Gastrocnemius medialis (tissue), 4 donors: ENCODE measurements around the gene JUNB. TPM values are rescaled to one million over a fixed set of nuclear protein-coding genes. Genes with fewer than 3 reads are reported as not detected.

Experiments
- ATAC-seq, 2 donors: fragments of 150-250 bp; one replicate each; pipeline ENCODE4 v1.9.1; 2016
- DNase-seq, 2 donors: peaks; one replicate each; pipeline ENCODE4 v3.0.0-alpha.2; 2019
- H3K27ac ChIP-seq, 4 donors: fragments of 200-600 bp; sonication (generic); 1 replicate in 1 of 4; 2 replicates in 3 of 4; pipeline ENCODE4 v1.5.1; 2016 to 2018; ENCODE audit warnings: mild to moderate bottlenecking in 2 of 4, moderate library complexity in 1 of 4
- H3K27me3 ChIP-seq, 3 donors: fragments of 200-600 bp; sonication (generic) in 2 of 3; 1 replicate in 1 of 3; 2 replicates in 2 of 3; pipeline versions ENCODE4 v1.5.1 to v1.6.0; 2016 to 2019; ENCODE audit warnings: mild to moderate bottlenecking in 1 of 3, moderate library complexity in 1 of 3
- H3K36me3 ChIP-seq, 2 donors: fragments of 200-600 bp; sonication (generic) in 1 of 2; one replicate each; pipeline ENCODE4 v1.5.1; 2017 to 2018
- H3K4me1 ChIP-seq, 2 donors: fragments of 200-600 bp; sonication (generic) in 1 of 2; one replicate each; pipeline ENCODE4 v1.5.1; 2016 to 2017; ENCODE audit warnings: mild to moderate bottlenecking in 2 of 2
- H3K4me3 ChIP-seq, 4 donors: fragments of 200-600 bp; sonication (generic) in 3 of 4; 1 replicate in 1 of 4; 2 replicates in 3 of 4; pipeline ENCODE4 v1.5.1; 2016 to 2019; ENCODE audit warnings: mild to moderate bottlenecking in 2 of 4
- H3K9me3 ChIP-seq, 3 donors: fragments of 200-600 bp; sonication (generic) in 2 of 3; 1 replicate in 1 of 3; 2 replicates in 2 of 3; pipeline ENCODE4 v1.5.1; 2016 to 2019
- POLR2A ChIP-seq, 2 donors: fragments of 450-650 bp; IDR thresholded peaks; one replicate each; pipeline ENCODE4 v1.6.1; 2017; ENCODE audit warnings: antibody characterized with exemption in 2 of 2, mild to moderate bottlenecking in 2 of 2, moderate library complexity in 2 of 2
- in situ Hi-C, 4 donors: fragments of 200-750 bp; cut with MboI; loops; one replicate each; pipeline versions ENCODE4 v1.15.0 to v1.8.0; 2017; ENCODE audit warnings: low sequenced_read_pairs in 4 of 4
- intact Hi-C: fragments of 100-400 bp; cut with DNase I; formaldehyde crosslinking; loops from one replicate; pipeline ENCODE4 v1.15.1; 2023; ENCODE audit warnings: low total_unique reads
- total RNA-seq, 4 donors: library from RNA; depleted of rRNA; stranded (reverse); fragments of >200 nt; gene quantifications; one replicate each; pipeline versions ENCODE4 v1.1.0 to v1.2.3, GENCODE V29; 2016
- TF ChIP-seq, protein P1 (sequence below), 5 experiments: fragments of 450-650 bp in 3 of 5; fragments of 200-600 bp in 2 of 5; sonication (generic) in 2 of 5; IDR thresholded peaks in 4 of 5; conservative IDR thresholded peaks in 1 of 5; 1 replicate in 4 of 5; 2 replicates in 1 of 5; pipeline ENCODE4 v1.5.1; 2016 to 2019; ENCODE audit warnings: antibody characterized with exemption in 5 of 5, mild to moderate bottlenecking in 3 of 5, moderate library complexity in 3 of 5

The JUNB gene
- total RNA-seq, 4 donors from 2014 or later: 59.0 to 200 (median 128) TPM

GRCh38 chr19:12779162-12779993 is 11.9 kb upstream of the JUNB start:
- Histone ChIP-seq H3K9me3 (no peaks in the 10 kb centered on the region), H3K4me1 (peaks cover 35 to 56% of the 10 kb centered on the region in 2 donors), H3K27me3 (no peaks in the 10 kb centered on the region), H3K36me3 (no peaks in the 10 kb centered on the region), H3K27ac (peak overlapping the region; percentile 87 to 94 (median 92)), H3K4me3 (peak overlapping the region in 2 of 4 donors; percentile 58 to 65)
- peak in 1 of 2 donors; percentile 8 for TF ChIP-seq POLR2A (IDR thresholded peaks at IDR 0.05)
- TF ChIP-seq, protein P1, sequence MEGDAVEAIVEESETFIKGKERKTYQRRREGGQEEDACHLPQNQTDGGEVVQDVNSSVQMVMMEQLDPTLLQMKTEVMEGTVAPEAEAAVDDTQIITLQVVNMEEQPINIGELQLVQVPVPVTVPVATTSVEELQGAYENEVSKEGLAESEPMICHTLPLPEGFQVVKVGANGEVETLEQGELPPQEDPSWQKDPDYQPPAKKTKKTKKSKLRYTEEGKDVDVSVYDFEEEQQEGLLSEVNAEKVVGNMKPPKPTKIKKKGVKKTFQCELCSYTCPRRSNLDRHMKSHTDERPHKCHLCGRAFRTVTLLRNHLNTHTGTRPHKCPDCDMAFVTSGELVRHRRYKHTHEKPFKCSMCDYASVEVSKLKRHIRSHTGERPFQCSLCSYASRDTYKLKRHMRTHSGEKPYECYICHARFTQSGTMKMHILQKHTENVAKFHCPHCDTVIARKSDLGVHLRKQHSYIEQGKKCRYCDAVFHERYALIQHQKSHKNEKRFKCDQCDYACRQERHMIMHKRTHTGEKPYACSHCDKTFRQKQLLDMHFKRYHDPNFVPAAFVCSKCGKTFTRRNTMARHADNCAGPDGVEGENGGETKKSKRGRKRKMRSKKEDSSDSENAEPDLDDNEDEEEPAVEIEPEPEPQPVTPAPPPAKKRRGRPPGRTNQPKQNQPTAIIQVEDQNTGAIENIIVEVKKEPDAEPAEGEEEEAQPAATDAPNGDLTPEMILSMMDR (IDR thresholded peaks at IDR 0.05 in 4 of 5, conservative IDR thresholded peaks at IDR 0.05 in 1 of 5): no peak
- in situ Hi-C loops (no loop called here), intact Hi-C loops (loop anchor here (10.0 kb wide), 1 partner anchor 1785 kb away; no protein-coding TSS in a partner anchor)
- DNase-seq: peak in 1 of 2 donors; percentile 50
- no peak for ATAC-seq

DNA sequence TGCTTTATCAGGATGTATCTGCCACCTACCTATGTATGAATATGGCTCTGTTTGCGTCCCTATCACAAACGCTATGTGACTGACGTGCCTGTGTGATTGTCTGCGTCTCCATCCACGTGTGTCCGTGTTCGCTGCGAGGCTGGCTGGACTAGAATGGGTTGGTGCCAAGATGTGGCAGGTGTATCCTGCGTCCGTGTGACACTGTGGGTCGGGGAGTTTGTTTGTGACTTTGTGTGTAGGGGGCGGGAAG is 9.2 kb upstream of the JUNB start:
- DNase-seq (no peak), ATAC-seq (peak; percentile 11 to 33)
- intact Hi-C loops (no loop called here), in situ Hi-C loops (no loop called here)
- peaks cover 41 to 61% of the 10 kb centered on the region in 2 donors for H3K4me1 ChIP-seq
- TF ChIP-seq, protein P1 (IDR thresholded peaks at IDR 0.05 in 4 of 5, conservative IDR thresholded peaks at IDR 0.05 in 1 of 5): no peak
- TF ChIP-seq POLR2A (IDR thresholded peaks at IDR 0.05): peak in 1 of 2 donors; percentile 47
- H3K27me3 ChIP-seq: no peaks in the 10 kb centered on the region
- H3K4me3 ChIP-seq: peak overlapping the region; percentile 52 to 65 (median 56)
- no peaks in the 10 kb centered on the region for H3K9me3 ChIP-seq
- H3K36me3 ChIP-seq: no peaks in the 10 kb centered on the region
- H3K27ac ChIP-seq: peak overlapping the region; percentile 99 to 100 (median 100)

DNA sequence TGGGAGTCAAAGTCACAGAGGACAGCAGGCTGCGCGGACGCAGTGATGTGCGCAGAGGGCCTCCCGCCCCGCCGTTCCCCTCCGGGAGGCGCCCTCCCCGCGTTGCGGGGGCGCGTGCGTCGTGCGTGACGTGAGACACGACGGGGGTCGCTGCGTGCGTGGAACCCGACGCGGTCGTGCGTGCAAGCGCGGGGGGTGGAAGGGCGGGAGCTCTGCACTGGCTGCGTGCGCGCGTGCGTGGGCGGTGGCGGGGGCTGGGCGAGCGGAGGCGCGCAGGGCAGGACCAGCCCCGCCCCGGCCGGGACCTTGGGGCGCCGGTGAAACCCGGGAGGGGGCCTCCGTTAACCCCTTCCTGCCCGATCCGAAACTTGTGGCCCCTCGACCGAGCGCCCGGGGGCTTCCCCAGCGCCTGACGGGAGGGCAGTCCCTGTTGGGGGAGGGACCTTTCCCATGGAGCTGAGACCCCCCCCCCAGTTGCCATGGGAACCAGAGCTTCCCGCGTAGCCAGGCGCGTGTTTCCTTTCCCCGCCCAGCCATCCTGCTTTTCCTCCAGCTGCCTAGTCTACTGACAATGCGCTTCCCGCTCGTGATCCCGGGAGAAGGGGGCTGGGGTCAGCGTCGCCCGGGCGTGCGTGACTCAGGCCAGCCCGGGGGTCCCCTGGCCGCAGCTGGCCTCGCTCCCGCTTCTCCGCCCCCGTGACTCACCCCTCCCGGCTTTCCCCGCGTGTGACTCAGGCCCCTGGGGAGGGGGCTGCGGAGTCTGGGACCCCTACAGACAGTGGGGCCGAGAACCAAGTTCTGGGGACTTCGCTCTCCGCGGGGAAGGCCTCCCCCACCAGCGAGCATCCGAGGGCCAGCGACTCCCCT is 8.6 kb upstream of the JUNB start:
- Histone ChIP-seq H3K27ac (peak overlapping the region; percentile 99 to 100 (median 100)), H3K9me3 (no peaks in the 10 kb centered on the region), H3K4me3 (peak overlapping the region; percentile 52 to 65 (median 56)), H3K4me1 (peaks cover 37 to 61% of the 10 kb centered on the region in 2 donors), H3K27me3 (no peaks in the 10 kb centered on the region), H3K36me3 (no peaks in the 10 kb centered on the region)
- ATAC-seq: peak; percentile 16 to 34
- in situ Hi-C loops: no loop called here
- peak; percentile 29 to 32 for TF ChIP-seq POLR2A (IDR thresholded peaks at IDR 0.05)
- TF ChIP-seq, protein P1 (IDR thresholded peaks at IDR 0.05 in 4 of 5, conservative IDR thresholded peaks at IDR 0.05 in 1 of 5): no peak
- intact Hi-C loops: no loop called here
- peak; percentile 60 to 74 for DNase-seq

- intact Hi-C loops (no loop called here), in situ Hi-C loops (no loop called here)
- H3K4me1 ChIP-seq: peaks cover 43 to 61% of the 10 kb centered on the region in 2 donors
- TF ChIP-seq, protein P1 (IDR thresholded peaks at IDR 0.05 in 4 of 5, conservative IDR thresholded peaks at IDR 0.05 in 1 of 5): no peak
- TF ChIP-seq POLR2A (IDR thresholded peaks at IDR 0.05): no peak
- no peaks in the 10 kb centered on the region for H3K36me3 ChIP-seq
- H3K27ac ChIP-seq: peak overlapping the region; percentile 99 to 100 (median 100)
- ATAC-seq (no peak), DNase-seq (no peak)
- H3K4me3 ChIP-seq: peak overlapping the region; percentile 52 to 65 (median 56)
- no peaks in the 10 kb centered on the region for H3K9me3 ChIP-seq
- H3K27me3 ChIP-seq: no peaks in the 10 kb centered on the region
Measured at GRCh38 chr19:12783291-12783848, 7.9 kb upstream of the JUNB start.
